GM18502 (cell line): ENCODE measurements around the gene MS4A4E.
A peak's percentile ranks its signal among the peaks of the same experiment; 100 is the strongest.
"Not testable (repeated sequence)": the region's sequence is repeated elsewhere in the genome, so short reads cannot be mapped to it uniquely, and the experiment has no call there.

Source experiments
- ATAC-seq: cut with Tn5 transposase; IDR thresholded peaks from one replicate; pipeline ENCODE4 v1.9.1; 2021; ENCODE audit warnings: mild to moderate bottlenecking; ENCODE audit not compliant: unreplicated experiment, poor library complexity

The MS4A4E gene

DNA sequence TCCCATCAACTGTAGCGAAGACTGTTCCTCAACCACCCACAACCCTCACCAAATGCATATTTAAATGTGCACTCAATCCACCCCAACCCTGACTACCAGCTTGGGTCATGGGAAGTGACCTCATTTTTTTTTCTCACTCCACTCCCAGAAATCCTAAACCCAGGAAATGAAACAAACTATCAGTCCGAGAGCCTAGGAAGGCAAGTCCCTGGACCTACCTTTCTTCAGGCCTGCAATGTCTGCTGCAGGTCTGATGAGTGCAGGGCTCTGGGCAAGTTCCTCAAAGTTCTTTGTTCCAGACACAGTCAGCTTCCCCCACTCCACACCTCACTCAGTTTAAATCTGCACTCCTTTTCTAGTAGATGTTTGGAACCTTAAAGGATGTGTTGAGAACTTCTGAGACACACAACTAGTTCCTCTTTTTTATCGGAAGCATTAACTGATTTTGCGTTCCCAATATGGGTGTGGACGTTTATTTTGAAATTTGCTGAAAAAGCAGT, at the start of gene MS4A4E:
Gene MS4A4E, minus strand, starts transcription at position 398 of the 500 bp plus-strand sequence. CDS start 13,082 bp downstream, outside the sequence.
- ATAC-seq = no peak

DNA sequence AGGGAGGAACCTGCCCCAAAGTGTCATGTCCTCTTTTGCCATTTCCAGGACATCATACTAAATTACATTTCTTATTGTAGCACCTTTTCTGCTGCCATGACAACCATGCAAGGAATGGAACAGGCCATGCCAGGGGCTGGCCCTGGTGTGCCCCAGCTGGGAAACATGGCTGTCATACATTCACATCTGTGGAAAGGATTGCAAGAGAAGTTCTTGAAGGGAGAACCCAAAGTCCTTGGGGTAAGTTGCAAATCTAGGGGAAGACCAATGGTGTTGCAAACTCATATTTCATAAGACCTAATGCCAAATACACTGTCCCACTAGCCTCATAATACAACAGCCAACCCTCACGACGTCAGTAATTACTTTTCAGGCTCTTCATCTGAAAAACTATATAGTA, 49.2 kb upstream of the MS4A4E start:
- ATAC-seq = no peak

DNA sequence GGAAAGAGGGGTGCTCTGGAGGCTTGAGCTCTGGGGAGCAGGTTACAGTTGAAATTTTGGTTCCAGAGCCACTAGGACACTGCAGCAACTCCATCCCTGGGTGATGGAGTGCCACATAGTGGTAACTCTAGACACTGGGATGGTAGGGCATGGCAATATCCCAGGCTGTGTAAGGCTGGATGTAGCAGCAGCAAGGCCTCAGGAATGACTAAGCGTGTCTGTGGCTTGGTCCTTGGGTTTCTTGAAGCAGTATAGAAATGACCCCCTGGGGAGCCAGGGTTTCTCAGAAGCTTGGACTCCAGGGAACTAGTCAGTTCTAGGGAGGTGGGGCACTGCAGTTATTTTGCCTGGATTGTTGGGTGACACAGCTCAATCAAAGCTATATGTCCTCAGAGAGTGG, 45.6 kb upstream of the MS4A4E start:
- no peak for ATAC-seq

DNA sequence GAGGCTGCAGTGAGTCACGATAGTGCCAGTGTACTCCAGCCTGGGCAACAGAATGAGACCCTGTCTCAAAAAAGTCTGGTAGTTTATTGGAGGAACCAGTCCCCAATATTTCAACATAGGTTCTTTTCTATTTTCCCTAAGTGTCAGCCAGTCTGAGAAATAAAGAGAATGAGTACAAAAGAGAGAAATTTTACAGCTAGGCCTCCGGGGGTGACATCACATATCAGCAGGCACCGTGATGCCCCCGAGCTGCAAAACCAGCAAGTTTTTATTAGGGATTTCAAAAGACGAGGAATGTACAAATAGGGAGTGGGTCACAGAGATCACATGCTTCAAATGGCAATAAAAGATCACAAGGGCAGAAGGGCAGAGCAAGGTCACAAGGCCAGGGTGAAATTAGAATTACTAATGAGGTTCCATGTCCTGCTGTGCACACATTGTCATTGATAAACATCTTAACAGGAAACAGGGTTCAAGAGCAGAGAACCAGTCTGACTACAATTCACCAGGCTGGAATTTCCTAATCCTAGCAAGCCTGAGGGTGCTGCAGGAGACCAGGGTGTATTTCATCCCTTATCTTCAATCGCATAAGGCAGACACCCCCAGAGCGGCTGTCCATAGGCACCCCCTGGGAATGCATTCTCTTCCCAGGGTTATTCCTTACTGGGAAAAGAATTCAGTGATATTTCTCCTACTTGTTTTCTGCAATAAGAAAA, 42.6 kb upstream of the MS4A4E start:
- ATAC-seq = not testable (repeated sequence)

DNA sequence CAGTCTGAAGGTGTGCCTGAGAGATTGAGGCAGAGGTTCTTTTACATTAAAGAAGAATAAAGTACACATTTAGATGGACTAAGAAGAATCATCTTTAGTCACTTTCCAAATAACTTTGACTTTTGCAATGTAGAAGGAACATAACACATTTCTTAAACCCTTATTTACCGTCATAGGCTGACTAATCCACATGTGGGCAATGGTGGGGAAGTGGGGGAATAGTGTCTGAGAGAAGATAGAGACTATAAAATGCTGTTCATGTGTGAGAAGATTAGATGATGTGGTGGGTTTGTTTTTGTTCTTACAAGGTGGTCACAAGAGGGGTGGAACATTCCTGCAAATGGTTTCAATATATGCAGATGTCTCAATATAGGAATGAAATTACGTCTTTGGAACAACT, 39.3 kb upstream of the MS4A4E start:
- ATAC-seq = no peak

DNA sequence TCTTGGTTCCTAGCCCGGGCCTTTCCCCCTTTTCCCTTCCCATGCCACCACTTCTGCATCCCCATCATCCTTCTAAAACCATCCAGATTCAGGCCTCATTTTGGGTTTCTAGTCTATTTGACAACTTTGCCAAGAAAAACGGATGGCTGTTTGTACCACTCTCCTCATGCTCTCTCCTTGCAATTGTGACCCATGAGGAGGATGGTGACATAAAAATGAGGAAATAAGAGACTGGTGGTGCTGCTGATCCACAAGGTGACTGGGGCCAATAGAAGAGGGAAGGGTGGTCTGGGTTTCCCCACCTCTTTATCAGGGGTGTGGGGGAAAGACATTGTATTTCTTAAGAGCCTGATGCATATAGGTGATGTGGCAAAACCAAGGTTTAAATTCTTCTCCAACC, 38.5 kb upstream of the MS4A4E start:
- no peak for ATAC-seq

DNA sequence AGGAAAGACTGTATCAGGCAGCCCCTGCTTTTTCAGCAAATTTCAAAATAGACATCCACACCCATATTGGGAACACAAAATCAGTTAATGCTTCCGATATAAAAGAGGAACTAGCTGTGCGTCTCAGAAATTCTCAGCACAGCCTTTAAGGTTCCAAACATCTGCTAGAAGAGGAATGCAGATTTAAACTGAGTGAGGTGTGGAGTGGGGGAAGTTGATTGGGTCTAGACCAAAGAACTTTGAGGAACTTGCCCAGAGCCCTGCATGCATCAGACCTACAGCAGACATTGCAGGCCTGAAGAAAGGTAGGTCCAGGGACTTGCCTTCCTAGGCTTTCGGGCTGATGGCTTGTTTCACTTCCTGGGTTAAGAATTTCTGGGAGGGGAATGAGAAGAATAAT, 37.5 kb upstream of the MS4A4E start, which contains the start of gene MS4A4A:
Gene MS4A4A, plus strand, starts transcription at position 255 of the 400 bp plus-strand sequence. Its CDS starts 10 bp downstream, at position 265.
- ATAC-seq = no peak

DNA sequence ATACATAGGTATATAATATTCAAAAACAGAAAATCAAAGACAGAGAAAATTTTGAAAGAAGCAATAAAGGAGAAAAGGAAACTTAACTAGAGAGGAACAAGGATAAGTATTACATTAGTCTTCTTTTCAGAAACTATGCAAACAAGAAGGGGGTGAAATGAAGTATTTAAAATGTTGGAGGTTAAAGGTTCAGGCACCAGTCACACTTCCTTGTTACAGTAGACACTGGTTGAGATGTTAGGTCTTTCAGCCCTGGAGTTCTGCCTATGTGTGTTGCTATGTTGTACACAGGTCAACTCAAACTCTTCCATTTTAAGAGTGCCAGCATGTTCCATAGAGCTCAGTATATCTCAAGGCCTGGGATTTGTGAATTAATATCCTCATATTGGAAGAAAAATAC, 31.5 kb upstream of the MS4A4E start:
- ATAC-seq = no peak

DNA sequence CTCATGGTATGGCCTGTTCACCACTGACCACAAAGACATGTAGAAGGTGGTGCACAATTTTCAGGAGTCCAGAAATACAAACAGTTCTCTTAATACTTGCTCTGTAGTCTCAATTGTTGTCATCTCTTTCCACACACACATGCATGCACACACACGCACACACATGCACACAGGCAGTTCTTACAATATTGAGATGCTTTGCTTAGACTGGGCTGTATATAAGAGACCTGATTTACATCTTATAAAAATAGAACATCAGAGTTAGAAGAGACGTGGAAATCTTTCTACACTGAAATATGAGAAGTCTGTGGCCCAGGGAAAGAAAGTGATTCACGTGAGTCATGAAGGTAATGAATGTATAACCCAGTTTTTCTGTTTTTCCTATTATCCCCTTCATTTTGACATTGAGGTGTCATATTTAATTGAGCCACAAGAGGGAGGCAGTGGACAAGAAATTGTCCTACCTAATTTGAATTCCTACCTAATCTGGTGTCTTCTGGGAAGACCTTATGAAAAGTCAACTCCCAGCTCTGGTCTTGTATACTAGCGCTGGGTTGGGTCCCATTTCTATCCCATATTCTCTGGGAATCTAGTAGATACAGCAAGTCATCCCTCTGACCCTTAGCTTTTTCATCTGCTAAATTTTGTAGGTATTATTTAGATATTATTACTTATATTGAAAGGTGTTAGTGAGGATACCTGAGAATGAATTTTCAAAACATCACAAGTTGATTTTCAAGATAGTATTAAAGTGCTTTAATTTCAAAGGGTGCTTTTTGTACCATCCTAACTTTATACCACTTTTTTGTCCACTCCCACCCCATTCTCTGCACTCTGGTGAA, 22.7 kb upstream of the MS4A4E start:
- no peak for ATAC-seq

DNA sequence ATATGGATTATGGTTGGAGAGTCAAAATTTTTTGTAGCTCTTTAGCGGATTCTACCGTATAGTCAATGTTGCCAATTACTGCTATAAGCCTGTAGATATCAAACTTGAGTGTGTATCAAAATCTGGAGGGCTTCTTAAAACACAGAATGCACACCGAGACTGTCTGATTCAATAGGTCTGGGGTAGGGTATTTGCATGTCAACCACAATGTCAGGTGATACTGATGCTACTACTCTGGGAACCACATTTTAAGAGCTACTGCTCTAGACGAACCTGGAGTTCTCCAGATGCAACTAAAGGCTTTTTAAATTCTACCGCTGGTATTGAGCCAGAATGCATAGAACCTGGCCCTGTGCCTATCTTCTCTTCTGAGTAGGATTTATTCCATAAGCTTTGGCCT, 21.7 kb upstream of the MS4A4E start:
- ATAC-seq = no peak

DNA sequence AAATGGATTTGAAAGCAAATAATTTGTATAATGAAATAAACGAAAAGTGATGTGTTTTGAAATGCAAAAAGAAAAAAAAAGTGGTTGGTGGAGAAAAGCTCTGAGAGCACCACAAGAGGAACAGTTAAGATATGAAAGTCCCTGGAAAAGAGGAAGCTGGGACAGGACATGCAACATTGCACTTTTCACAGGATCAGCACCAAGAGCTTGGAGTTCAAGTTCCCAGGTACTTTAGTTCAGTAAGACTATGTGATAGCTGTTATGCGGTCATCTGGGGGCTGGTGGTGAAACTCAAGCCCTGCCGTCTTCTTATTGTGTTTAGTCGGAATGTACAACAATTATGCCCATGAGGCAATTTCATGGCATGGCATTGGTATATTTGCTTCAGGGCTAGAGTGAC, 20.5 kb upstream of the MS4A4E start:
- no peak for ATAC-seq

DNA sequence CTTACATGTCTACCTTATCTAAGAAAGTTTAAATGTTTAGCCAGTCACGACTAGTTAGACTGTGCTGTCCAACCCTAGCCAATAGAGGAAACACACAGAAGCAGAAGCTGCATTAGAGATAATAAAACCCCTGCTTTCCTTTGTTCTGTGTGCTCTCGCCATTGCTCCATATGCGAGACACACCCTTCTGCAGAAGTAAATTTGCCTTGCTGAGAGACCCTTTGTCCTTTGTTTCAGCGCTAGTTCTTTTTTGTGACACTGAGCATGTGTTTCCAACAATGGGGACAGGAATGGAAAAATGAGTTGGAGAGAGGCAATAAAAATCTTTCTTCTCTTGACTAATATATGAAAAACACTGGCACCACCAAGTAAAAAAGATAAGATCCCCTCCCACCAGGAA, 18.1 kb upstream of the MS4A4E start:
- ATAC-seq = no peak

DNA sequence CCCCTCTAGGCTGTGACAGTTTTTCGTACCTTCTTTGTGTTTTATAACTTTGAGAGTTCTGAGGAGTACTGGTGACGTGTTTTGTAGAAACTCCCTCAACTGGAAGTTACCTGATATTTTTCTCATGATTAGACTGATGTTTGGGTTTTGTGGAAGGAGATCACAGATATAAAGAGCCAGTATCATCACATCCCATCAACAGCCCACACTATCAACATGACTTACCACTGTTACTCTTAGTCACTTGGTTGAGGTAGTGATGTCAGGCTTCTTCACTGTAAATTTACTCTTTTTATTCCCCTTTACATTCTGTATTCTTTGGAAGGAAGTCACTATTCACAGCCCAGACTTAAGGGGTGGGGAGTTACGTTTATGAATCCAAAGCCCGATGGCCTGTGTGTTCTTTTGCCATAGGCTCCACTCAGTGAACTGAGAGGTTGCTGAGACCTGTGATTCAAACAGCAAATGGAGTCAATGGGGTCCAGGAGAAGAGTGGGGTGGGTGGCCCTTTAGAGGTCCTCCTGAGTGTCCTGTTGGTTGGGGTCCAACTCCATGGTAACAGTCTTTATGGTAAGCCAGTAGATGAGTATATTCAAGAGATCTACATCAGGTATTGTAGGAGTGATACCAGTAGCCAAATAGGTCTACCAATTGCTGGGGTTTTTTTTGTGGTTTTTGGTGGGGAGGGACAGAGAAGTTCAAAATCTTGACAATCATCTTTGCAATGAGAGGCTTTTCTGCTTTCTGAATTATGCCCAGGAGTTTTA, 15.2 kb upstream of the MS4A4E start:
- ATAC-seq = no peak

DNA sequence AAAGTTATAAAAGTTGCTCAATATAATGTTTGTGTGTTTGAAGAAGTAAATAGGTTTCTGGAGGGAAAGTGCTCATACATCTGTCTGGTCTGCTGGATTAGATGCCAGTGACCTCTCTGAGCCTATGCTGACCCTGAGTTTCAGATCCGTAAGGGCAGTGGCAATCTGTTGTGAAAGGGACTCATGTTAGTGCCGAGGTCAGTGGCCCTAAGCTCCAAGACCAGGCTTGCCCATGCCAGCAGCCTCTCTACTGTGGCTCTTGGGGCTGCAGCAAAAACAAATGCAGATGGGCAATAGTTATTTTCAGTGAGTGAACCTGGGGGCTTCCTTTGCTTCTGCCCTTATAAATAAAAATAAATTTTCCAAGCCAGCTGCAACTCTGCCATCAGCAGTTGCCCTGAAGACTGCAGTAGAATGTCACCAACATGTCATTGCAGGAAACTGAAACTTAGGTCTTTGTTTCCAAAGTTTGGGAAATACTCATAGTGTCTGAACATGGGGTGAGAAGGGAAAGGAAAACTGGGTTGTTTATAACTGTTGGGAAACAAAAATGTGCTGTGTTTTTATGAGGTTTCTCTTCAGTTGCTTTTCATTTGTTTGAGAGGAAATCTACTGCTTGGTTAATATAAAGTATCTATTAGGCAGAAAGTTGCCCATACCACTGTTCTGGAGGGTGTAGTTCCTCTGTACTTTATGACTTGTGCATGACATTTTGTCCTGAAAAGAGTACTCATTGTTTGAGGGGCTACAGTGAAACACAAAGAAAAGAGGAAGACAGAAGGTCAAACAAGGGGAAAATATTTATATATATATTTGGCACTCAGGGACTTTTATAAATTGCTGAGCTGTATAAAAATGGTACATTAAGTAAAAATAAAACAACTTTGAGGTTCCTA, 9.5 kb upstream of the MS4A4E start:
- ATAC-seq = no peak

DNA sequence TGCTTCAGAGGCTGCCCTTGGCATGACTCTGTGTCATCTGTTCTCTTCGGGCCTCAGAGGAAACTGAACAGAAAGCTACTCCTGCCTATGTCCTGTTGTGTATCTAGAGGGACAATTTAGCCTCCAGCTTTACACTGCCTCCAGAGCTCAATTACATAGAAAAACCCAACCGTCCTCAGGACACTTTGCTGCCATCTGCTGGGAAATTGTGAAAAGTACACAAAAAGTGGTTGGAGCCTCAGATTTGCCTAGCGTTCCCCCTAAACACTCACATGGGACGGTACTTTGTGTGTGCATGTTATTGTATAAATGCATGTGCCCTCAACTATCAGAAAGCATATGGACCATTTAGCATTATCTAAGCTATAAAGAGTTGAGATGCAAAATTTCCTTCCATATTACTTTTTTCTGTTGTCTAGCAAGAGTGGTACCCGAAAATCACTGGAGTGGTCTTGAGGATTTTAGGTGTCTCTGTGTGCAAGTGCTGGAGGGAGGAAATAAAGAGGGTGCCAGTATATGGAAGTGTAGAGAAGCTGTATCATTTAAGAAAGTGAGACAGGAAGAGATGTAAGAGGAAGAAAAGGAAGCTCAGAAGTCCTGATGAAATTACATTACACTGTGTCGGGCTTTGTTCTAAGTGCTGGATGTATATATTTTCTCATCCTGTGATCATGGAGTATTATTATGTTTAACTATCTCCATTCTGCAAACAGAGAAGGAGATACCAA, 8.7 kb upstream of the MS4A4E start:
- ATAC-seq = peak; percentile 50

DNA sequence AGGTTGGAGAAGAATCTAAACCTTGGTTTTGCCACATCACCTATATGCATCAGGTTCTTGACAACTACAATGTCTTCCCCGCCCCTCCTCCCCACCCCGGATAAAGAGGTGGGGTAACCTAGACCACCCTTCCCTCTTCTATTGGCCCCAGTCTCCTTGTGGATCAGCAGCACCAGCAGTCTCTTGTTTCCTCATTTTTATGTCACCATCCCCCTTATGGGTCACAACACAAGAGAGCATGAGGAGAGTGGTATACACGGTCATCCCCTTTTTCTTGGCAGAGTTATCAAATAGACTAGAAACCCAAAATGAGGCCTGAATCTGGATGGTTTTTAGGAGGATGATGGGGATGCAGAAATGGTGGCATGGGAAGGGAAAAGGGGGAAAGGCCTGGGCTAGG, 1.2 kb downstream of the MS4A4E start:
- no peak for ATAC-seq

DNA sequence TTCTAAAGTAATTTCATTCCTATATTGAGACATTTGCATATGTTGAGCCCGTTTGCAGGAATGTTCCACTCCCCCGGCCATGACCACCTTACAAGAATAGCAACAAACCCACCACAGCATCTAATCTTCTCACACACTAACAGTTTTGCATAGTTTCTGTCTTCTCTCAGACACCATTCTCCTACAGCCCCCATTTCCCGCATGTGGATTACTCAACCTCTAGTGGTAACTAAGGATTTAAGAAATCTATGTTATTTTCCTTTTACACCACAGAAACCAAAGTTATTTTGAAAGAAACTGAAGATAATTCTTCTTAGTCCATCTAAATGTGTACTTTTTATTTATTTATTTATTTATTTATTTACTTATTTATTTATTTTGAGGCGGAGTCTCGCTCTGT, 2.3 kb downstream of the MS4A4E start:
- ATAC-seq = no peak

DNA sequence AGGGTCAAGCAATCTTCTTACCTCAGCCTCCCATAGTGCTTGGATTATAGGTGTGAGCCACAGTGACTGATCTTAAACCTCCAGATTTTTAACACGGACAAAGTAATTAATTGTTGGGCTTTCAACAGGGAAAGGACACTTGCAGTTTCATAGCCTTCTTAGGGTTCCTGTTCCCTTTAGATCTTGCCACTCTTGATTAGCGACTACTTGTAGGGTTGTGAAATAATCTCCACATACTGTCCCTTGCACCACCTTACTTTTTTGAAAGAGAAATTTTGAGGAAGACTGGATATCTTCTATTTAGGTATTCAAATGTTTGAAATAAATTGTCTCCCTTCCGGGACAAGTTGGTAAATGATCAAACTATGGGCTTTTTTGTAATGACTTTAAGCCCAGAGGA, 7.6 kb downstream of the MS4A4E start:
- ATAC-seq = no peak

DNA sequence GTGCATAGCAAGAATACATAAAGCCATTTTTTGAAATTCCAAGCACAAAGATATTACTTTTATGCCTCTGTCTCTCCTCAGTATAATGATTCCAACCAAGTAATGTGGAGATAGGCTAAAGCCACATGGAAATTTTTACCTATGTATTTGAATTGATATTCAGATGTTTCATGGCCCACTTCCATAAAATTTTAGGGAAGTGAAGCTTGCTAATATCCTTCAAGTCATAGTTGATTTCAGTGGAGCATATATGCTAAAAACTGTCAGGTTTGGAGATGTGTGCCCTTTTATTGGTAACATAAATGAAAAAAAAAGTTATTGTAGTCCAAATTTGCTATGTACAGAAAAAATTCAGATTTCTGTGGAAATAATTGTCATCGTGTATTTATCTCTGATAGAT, 12.3 kb downstream of the MS4A4E start:
- ATAC-seq = no peak
